Central memory CD4-positive, alpha-beta T cell (primary cell): ENCODE measurements around the gene VAV2.

Experiments
- DNase-seq: peaks from one replicate; pipeline ENCODE4 v3.0.0; 2022

Gene VAV2

GRCh38 chr9:133870598-133871595 is 121.2 kb downstream of the VAV2 start:
- no peak for DNase-seq

GRCh38 chr9:133869674-133870405 is 122.3 kb downstream of the VAV2 start:
- no peak for DNase-seq

- no peak for DNase-seq
Measured at GRCh38 chr9:133868203-133868602, 123.9 kb downstream of the VAV2 start.

- no peak for DNase-seq
Measured at GRCh38 chr9:133866946-133867345, 125.2 kb downstream of the VAV2 start.

- DNase-seq: no peak
Measured at GRCh38 chr9:133864011-133864410, 128.1 kb downstream of the VAV2 start.

GRCh38 chr9:133863257-133863592 is 128.9 kb downstream of the VAV2 start:
- DNase-seq: no peak

GRCh38 chr9:133862585-133863256 is 129.4 kb downstream of the VAV2 start:
- no peak for DNase-seq

GRCh38 chr9:133861692-133862091 is 130.4 kb downstream of the VAV2 start:
- DNase-seq: no peak

GRCh38 chr9:133861086-133861485 is 131.0 kb downstream of the VAV2 start:
- no peak for DNase-seq

- DNase-seq: no peak
Measured at GRCh38 chr9:133858771-133859170, 133.4 kb downstream of the VAV2 start.

- no peak for DNase-seq
Measured at GRCh38 chr9:133857639-133858038, 134.5 kb downstream of the VAV2 start.

- DNase-seq: no peak
Measured at GRCh38 chr9:133856798-133857197, 135.3 kb downstream of the VAV2 start.

- no peak for DNase-seq
Measured at GRCh38 chr9:133855802-133856521, 136.2 kb downstream of the VAV2 start.

- no peak for DNase-seq
Measured at GRCh38 chr9:133855371-133855770, 136.8 kb downstream of the VAV2 start.

- no peak for DNase-seq
Measured at GRCh38 chr9:133854765-133855164, 137.4 kb downstream of the VAV2 start.

- DNase-seq: no peak
Measured at GRCh38 chr9:133854048-133854447, 138.1 kb downstream of the VAV2 start.

GRCh38 chr9:133853331-133853730 is 138.8 kb downstream of the VAV2 start:
- no peak for DNase-seq

GRCh38 chr9:133852431-133852830 is 139.7 kb downstream of the VAV2 start:
- DNase-seq: no peak

GRCh38 chr9:133851693-133852092 is 140.4 kb downstream of the VAV2 start:
- no peak for DNase-seq

- DNase-seq: no peak
Measured at GRCh38 chr9:133850937-133851336, 141.2 kb downstream of the VAV2 start.

- no peak for DNase-seq
Measured at GRCh38 chr9:133850161-133850560, 142.0 kb downstream of the VAV2 start.

- DNase-seq: no peak
Measured at GRCh38 chr9:133849110-133849670, 142.9 kb downstream of the VAV2 start.
